Measurements from ENCODE around the gene GID8. TPM values are rescaled to one million over a fixed set of nuclear protein-coding genes. Genes with fewer than 3 reads are reported as not detected.

Gene GID8
- polyA plus RNA-seq, 1 donor from 2014 or later: 54.8 TPM

DNA sequence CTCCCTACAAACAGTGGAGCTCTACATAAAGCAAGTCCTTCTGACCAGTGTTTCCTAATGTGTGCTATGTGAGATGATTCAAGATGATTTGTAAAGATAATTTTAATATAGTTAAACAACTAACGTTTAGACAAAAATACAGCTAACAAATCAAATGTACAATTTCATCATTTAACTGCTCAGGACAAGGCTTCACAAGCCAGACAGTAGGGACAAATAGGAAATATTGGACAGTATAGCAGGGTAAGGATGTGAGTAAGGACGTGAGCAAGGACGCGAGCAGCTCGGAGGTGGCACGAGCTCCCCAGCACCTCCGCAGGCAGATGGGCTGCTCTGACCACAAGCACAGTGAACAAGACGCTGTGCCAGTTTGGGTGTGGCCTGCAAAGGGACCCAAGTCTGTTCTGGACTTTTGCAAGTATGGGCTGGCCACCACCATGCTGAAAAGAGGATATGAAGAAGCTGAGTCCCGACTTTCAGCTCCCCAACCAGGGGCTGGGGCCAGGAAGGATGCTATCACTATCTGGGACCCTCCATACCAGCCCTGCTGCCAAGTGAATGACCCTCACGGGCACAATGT is 26.2 kb upstream of the GID8 start:
- no peak overlapping the region for H3K27ac ChIP-seq (ENCODE audit: low read length)
- TF ChIP-seq EP300 (conservative IDR thresholded peaks at IDR 0.05; ENCODE audit: poor library complexity, severe bottlenecking) (no peak), RAD21 (conservative IDR thresholded peaks at IDR 0.05) (no peak), MXI1 (conservative IDR thresholded peaks at IDR 0.05; ENCODE audit: poor library complexity, severe bottlenecking) (no peak), TAF1 (IDR thresholded peaks at IDR 0.05; ENCODE audit: low read depth) (no peak), CTCF (IDR thresholded peaks at IDR 0.05; ENCODE audit: poor library complexity, severe bottlenecking) (no peak), POLR2AphosphoS5 (IDR thresholded peaks at IDR 0.05) (no peak), EZH2 (IDR thresholded peaks at IDR 0.05; ENCODE audit: borderline replicate concordance, insufficient read depth, low read length, poor library complexity, severe bottlenecking) (no peak), SMC3 (conservative IDR thresholded peaks at IDR 0.05; ENCODE audit: poor library complexity) (no peak)
- TF ChIP-seq, protein P1, sequence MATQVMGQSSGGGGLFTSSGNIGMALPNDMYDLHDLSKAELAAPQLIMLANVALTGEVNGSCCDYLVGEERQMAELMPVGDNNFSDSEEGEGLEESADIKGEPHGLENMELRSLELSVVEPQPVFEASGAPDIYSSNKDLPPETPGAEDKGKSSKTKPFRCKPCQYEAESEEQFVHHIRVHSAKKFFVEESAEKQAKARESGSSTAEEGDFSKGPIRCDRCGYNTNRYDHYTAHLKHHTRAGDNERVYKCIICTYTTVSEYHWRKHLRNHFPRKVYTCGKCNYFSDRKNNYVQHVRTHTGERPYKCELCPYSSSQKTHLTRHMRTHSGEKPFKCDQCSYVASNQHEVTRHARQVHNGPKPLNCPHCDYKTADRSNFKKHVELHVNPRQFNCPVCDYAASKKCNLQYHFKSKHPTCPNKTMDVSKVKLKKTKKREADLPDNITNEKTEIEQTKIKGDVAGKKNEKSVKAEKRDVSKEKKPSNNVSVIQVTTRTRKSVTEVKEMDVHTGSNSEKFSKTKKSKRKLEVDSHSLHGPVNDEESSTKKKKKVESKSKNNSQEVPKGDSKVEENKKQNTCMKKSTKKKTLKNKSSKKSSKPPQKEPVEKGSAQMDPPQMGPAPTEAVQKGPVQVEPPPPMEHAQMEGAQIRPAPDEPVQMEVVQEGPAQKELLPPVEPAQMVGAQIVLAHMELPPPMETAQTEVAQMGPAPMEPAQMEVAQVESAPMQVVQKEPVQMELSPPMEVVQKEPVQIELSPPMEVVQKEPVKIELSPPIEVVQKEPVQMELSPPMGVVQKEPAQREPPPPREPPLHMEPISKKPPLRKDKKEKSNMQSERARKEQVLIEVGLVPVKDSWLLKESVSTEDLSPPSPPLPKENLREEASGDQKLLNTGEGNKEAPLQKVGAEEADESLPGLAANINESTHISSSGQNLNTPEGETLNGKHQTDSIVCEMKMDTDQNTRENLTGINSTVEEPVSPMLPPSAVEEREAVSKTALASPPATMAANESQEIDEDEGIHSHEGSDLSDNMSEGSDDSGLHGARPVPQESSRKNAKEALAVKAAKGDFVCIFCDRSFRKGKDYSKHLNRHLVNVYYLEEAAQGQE (IDR thresholded peaks at IDR 0.05; ENCODE audit: borderline replicate concordance): no peak
- no peaks in the 10 kb centered on the region for H3K9me3 ChIP-seq (ENCODE audit: low read length)
- no peak overlapping the region for H3K9ac ChIP-seq (ENCODE audit: low read length)
- H3F3A ChIP-seq (ENCODE audit: insufficient read depth, low read length, poor library complexity, severe bottlenecking): no peaks in the 10 kb centered on the region
- H2AFZ ChIP-seq (ENCODE audit: low read depth, low read length): no peak overlapping the region
- H3K27me3 ChIP-seq (ENCODE audit: insufficient read depth, low read depth, low read length): no peaks in the 10 kb centered on the region
- H3K79me2 ChIP-seq (replicated peaks; ENCODE audit: insufficient read depth, low read length): peaks cover 65% of the 10 kb centered on the region
- H3K9me2 ChIP-seq (ENCODE audit: insufficient read depth, low read length): no peaks in the 10 kb centered on the region
- H3K4me3 ChIP-seq (ENCODE audit: low read length): no peak overlapping the region
- peaks cover 27% of the 10 kb centered on the region for H4K20me1 ChIP-seq (ENCODE audit: insufficient read depth)
- H3K36me3 ChIP-seq (ENCODE audit: insufficient read depth, low read length): peaks cover 6% of the 10 kb centered on the region
- no peak overlapping the region for H3K4me2 ChIP-seq (ENCODE audit: low read length)

- Histone ChIP-seq H3K9ac (ENCODE audit: low read length) (no peak overlapping the region), H3K36me3 (ENCODE audit: insufficient read depth, low read length) (no peaks in the 10 kb centered on the region), H3K9me2 (ENCODE audit: insufficient read depth, low read length) (no peaks in the 10 kb centered on the region), H4K20me1 (ENCODE audit: insufficient read depth) (peaks cover 30% of the 10 kb centered on the region), H3K79me2 (replicated peaks; ENCODE audit: insufficient read depth, low read length) (peaks cover 74% of the 10 kb centered on the region), H3K4me3 (ENCODE audit: low read length) (no peak overlapping the region), H3K27ac (ENCODE audit: low read length) (no peak overlapping the region), H2AFZ (ENCODE audit: low read depth, low read length) (no peak overlapping the region), H3F3A (ENCODE audit: insufficient read depth, low read length, poor library complexity, severe bottlenecking) (no peaks in the 10 kb centered on the region), H3K4me2 (ENCODE audit: low read length) (no peak overlapping the region), H3K27me3 (ENCODE audit: insufficient read depth, low read depth, low read length) (no peaks in the 10 kb centered on the region), H3K9me3 (ENCODE audit: low read length) (no peaks in the 10 kb centered on the region)
- TF ChIP-seq POLR2AphosphoS5 (IDR thresholded peaks at IDR 0.05) (no peak), EZH2 (IDR thresholded peaks at IDR 0.05; ENCODE audit: borderline replicate concordance, insufficient read depth, low read length, poor library complexity, severe bottlenecking) (no peak), CTCF (IDR thresholded peaks at IDR 0.05; ENCODE audit: poor library complexity, severe bottlenecking) (no peak), TAF1 (IDR thresholded peaks at IDR 0.05; ENCODE audit: low read depth) (no peak), MXI1 (conservative IDR thresholded peaks at IDR 0.05; ENCODE audit: poor library complexity, severe bottlenecking) (no peak), RAD21 (conservative IDR thresholded peaks at IDR 0.05) (no peak), SMC3 (conservative IDR thresholded peaks at IDR 0.05; ENCODE audit: poor library complexity) (no peak), EP300 (conservative IDR thresholded peaks at IDR 0.05; ENCODE audit: poor library complexity, severe bottlenecking) (no peak)
- TF ChIP-seq, protein P1 (IDR thresholded peaks at IDR 0.05; ENCODE audit: borderline replicate concordance): no peak
Observed at GRCh38 chr20:62913043-62913630, 24.8 kb upstream of the GID8 start.
